ENCODE measurements around the gene RUNX3.
"Not testable (repeated sequence)": the region's sequence is repeated elsewhere in the genome, so short reads cannot be mapped to it uniquely, and the experiment has no call there.

Gene RUNX3

DNA sequence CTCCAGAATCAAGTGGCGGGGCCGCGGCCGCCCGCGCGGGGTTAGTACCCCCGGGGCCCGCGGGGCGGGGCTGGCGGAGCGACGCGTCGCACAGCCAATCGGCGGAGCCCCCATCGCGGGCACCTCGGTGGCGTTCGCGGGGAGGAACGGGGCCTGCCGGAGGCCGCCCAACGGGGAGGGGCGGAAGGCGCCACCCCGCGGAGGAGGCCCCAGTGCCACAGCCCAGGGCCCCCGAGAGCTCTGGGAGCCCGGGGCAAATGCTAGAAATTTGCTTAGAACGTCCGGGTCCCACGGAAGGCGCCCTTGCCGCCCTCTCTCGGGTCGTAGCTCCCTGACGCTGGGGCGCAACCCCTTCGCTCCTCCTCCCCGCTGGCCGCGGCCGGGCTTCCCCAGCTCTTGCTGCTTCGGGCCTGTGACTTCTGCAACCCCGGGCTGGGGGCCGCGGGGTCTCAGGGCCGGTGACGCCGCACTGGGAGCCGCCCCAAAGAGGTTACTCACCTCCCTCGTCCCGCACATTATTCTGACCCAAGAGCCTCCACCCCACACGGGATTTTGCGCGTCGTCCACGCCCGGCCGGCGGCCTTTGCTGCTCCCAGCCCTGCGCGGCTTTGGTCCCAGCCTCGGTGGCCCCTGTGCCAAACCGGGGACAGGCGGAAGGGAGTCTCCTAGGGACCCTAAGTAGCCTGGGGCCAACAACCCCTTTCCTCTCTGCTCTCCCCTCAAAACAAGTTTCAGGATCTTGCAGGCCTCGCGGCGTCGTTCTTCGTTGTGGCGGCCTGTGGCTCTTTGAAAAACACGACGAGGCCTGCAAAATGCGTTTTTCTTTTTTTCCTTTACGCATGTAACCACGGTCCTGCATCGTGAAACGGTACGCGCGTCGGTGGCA is at the start of gene RUNX3:
TSS of gene RUNX3 (minus strand) at position 17 of the 886 bp plus-strand sequence. CDS start 408 bp downstream, outside the sequence.
- Histone ChIP-seq H3K27me3 (ENCODE audit: control insufficient read depth, insufficient read depth, low read length) (peaks cover 54% of the 10 kb centered on the region), H3K9ac (ENCODE audit: low read length) (no peak within 1 kb of the TSS), H3K4me1 (ENCODE audit: control insufficient read depth, insufficient read depth, low read length) (no peaks in the 10 kb centered on the region), H3K4me3 (ENCODE audit: low read length) (peak within 1 kb of the TSS; percentile 51), H3K36me3 (ENCODE audit: control insufficient read depth, insufficient read depth, low read length) (no peaks in the 10 kb centered on the region), H3K27ac (ENCODE audit: low read depth, low read length) (no peak within 1 kb of the TSS)

DNA sequence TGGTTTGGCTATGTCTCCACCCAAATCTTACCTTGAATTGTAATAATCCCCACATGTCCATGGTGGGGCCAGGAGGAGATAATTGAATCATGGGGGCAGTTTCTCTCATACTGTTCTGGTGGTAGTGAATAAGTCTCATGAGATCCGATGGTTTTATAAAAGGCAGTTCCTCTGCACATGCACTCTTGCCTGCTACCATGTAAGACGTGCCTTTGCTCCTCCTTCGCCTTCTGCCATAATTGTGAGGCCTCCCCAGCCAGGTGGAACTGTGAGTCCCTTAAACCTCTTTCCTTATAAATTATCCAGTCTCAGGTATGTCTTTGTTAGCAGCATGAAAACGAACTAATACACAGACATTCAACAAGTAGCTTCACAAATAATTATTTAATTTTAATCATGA is 49.2 kb upstream of the RUNX3 start:
- not testable (repeated sequence) for H3K36me3 ChIP-seq (ENCODE audit: control insufficient read depth, insufficient read depth, low read length); H3K4me1 ChIP-seq (ENCODE audit: control insufficient read depth, insufficient read depth, low read length); H3K9ac ChIP-seq (ENCODE audit: low read length); H3K4me3 ChIP-seq (ENCODE audit: low read length); H3K27ac ChIP-seq (ENCODE audit: low read depth, low read length); H3K27me3 ChIP-seq (ENCODE audit: control insufficient read depth, insufficient read depth, low read length)

DNA sequence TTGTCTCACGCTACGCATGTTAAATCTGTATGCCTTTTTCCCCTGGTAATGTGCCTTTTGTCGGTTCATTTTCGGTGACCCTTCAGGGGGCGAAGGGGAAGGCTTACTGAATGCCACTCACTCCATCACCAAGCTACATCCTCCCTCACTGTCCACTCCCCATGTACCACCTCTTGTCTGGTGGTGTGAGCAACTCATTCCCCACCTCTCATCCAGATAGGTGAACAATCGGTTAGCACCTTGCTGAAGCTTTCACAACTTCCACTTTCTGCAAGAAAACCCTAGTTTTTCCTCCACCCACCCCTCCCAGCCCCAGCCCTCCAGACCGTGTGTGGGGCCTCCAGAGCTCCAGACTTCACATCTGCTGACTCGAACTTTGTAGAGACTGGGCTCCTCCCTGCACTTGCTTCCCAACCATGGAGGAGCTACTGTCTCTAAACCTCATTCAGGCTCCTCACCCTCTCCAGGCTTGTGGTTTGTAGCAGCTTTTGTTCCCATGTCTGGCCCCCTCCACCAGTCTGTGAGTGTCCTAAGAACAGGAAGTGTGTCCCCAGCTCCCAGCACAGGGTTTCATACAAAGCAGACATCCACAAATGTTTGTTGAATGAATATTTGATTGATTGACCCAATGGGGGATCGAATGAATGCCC is 48.4 kb upstream of the RUNX3 start:
- Histone ChIP-seq H3K27ac (ENCODE audit: low read depth, low read length) (no peak overlapping the region), H3K36me3 (ENCODE audit: control insufficient read depth, insufficient read depth, low read length) (no peaks in the 10 kb centered on the region), H3K27me3 (ENCODE audit: control insufficient read depth, insufficient read depth, low read length) (no peaks in the 10 kb centered on the region), H3K9ac (ENCODE audit: low read length) (no peak overlapping the region), H3K4me3 (ENCODE audit: low read length) (no peak overlapping the region), H3K4me1 (ENCODE audit: control insufficient read depth, insufficient read depth, low read length) (no peaks in the 10 kb centered on the region)

DNA sequence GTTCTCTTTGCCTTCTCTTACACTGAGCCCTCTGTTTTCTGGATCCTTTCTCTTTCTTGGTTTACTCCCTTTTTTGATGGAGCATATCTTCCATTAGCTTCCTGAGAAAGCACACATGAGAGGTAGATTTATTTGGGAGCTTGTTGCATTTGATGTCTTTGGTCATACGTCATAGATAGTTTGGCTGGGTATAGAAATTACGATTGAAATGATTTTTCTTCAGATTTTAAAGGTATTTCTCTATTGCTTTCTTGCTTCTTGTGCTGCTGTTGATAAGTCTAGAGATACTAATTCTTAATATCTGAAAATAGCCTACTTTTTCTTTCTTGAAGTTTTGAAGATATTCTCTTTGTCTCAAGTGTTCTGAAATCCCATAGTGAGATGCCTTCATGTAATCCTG is 45.3 kb upstream of the RUNX3 start:
- Histone ChIP-seq H3K4me1 (ENCODE audit: control insufficient read depth, insufficient read depth, low read length) (no peaks in the 10 kb centered on the region), H3K27ac (ENCODE audit: low read depth, low read length) (no peak overlapping the region), H3K9ac (ENCODE audit: low read length) (no peak overlapping the region), H3K27me3 (ENCODE audit: control insufficient read depth, insufficient read depth, low read length) (no peaks in the 10 kb centered on the region), H3K36me3 (ENCODE audit: control insufficient read depth, insufficient read depth, low read length) (no peaks in the 10 kb centered on the region), H3K4me3 (ENCODE audit: low read length) (no peak overlapping the region)

DNA sequence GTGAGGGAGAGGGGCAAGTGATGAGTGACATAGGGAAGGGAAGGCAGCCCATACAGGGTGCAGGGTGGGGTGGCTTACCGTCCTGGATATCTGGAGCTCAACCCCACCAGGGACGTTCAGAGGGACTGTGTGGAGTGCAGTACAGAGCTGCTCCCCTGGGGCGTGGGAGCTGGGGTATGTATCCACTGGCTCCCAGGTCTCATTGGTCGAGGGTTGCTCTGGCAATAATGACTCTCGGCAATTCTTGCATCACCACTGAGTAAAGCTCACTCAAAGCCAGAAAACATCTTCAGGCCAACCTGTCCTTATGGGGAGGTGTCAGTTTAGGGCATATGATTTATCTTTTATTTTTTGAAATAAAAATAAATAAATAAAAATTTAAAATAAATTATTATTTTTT is 43.2 kb upstream of the RUNX3 start:
- H3K4me1 ChIP-seq (ENCODE audit: control insufficient read depth, insufficient read depth, low read length), result no peaks in the 10 kb centered on the region
- no peaks in the 10 kb centered on the region for H3K36me3 ChIP-seq (ENCODE audit: control insufficient read depth, insufficient read depth, low read length)
- no peaks in the 10 kb centered on the region for H3K27me3 ChIP-seq (ENCODE audit: control insufficient read depth, insufficient read depth, low read length)
- no peak overlapping the region for H3K9ac ChIP-seq (ENCODE audit: low read length)
- H3K4me3 ChIP-seq (ENCODE audit: low read length), result no peak overlapping the region
- H3K27ac ChIP-seq (ENCODE audit: low read depth, low read length), result no peak overlapping the region

DNA sequence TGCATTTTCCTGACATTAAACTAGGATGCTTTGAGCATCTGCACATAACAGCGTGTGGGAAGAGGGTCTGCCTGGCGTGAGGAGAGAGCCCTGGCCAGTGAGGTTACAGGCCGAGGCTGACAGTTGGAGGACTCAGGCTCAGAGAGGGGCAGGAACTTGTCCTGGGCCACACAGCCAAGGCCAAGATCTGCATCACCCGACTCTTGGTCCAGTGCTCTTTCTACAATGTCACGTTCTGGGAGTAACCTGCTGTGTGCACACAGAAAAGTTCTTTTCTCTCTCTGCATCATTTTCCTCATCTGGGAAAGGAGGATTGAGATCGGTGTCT is 42.8 kb upstream of the RUNX3 start:
- no peak overlapping the region for H3K27ac ChIP-seq (ENCODE audit: low read depth, low read length)
- H3K27me3 ChIP-seq (ENCODE audit: control insufficient read depth, insufficient read depth, low read length), result no peaks in the 10 kb centered on the region
- no peaks in the 10 kb centered on the region for H3K36me3 ChIP-seq (ENCODE audit: control insufficient read depth, insufficient read depth, low read length)
- H3K9ac ChIP-seq (ENCODE audit: low read length), result no peak overlapping the region
- no peak overlapping the region for H3K4me3 ChIP-seq (ENCODE audit: low read length)
- no peaks in the 10 kb centered on the region for H3K4me1 ChIP-seq (ENCODE audit: control insufficient read depth, insufficient read depth, low read length)

DNA sequence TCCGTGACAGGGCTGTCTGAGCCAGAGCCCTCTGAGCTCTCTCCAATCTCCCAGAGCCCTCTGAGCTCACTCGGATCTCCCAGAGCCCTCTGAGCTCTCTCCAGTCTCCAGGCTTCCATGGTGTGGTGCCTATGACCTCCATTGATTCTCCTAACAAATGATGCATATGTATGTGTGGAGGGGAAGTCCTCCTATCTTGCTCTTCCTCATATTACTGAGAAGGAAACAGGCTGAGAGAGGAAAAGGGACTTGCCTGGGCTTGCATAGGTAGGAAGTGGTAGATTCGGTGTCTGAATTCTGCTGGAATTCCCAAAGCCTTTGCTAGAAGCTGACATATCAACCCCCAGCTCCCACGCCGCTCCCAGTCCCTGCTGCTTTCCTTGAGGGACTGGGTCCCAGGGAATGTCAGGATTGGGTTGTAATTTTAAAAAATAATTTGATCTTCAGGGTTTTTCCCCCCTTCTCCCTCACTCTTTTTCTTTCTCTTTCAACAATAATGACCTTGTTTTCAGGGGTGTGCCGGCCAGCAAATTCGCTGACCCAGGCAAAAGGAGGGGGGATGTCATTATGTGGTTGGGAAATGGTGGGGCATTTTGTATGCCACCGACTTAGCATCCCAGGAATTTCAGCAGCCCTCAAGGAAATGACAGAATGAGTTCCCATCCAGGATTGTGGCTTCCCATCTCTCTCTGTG is 42.3 kb upstream of the RUNX3 start:
- no peak overlapping the region for H3K9ac ChIP-seq (ENCODE audit: low read length)
- H3K27me3 ChIP-seq (ENCODE audit: control insufficient read depth, insufficient read depth, low read length), result no peaks in the 10 kb centered on the region
- no peak overlapping the region for H3K4me3 ChIP-seq (ENCODE audit: low read length)
- H3K27ac ChIP-seq (ENCODE audit: low read depth, low read length), result no peak overlapping the region
- no peaks in the 10 kb centered on the region for H3K4me1 ChIP-seq (ENCODE audit: control insufficient read depth, insufficient read depth, low read length)
- H3K36me3 ChIP-seq (ENCODE audit: control insufficient read depth, insufficient read depth, low read length), result no peaks in the 10 kb centered on the region

DNA sequence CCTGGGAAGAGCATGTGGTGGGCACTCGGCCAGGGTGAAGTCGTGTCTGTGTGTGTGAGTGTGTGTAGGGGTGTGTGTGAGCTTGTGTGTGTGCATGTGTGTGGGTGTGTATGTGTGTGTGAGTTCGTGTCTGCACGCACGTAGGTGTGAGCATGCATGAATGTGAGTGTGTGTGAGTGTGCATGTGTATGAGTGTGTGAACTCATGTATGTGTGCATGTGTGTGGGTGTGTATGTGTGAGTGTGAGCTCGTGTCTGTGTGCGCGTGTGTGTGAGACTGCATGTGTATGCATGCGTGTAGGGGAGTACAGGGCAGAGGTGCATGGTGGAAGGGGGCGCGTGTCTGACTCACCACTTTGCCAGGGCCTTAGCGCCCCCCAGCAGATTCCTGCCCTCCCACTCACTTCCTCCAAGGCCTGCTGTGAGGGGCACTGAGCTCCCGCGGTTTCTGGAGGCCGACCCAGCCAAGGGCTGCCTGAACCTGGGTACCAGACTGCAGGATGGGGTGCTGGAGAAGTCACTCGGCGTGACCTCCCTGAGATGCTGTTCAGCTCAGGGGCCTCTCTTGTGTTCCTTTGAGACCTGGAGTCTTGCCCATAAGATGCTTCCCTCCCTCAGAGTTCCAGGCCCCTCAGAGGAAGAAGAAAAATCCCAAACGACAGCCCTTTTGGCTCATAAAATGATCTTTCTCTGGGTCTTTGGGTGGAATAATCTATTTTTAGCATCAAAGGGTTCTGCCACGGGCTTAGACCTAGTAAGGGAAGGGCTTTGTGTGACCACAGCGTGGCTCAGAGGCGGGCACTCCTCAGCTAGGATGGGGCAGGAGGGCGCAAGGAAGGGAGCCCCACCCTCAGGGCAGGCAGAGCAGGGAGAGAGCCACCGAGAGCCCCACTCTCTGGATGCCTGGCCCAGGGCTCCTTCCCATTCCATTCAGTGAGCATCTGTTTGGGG is 41.1 kb upstream of the RUNX3 start:
- Histone ChIP-seq H3K27me3 (ENCODE audit: control insufficient read depth, insufficient read depth, low read length) (no peaks in the 10 kb centered on the region), H3K4me1 (ENCODE audit: control insufficient read depth, insufficient read depth, low read length) (no peaks in the 10 kb centered on the region), H3K9ac (ENCODE audit: low read length) (no peak overlapping the region), H3K4me3 (ENCODE audit: low read length) (no peak overlapping the region), H3K36me3 (ENCODE audit: control insufficient read depth, insufficient read depth, low read length) (no peaks in the 10 kb centered on the region), H3K27ac (ENCODE audit: low read depth, low read length) (no peak overlapping the region)

DNA sequence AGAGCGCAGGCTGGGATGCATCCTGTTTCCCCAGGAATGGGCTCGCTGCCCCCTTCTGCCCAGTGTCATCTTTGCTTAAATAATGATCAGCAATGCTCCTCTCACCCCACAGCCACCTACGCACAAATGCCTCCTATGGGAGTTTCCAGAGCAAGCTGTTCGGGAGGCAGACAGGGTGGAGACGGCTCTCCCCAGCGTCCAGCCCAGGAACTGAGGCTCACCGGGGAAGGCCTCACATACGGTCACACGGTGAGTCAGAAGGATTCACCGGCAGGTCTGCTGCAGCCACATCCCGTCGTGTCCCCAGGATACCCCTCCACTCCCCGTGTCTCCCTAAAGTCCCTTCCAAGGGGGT is 40.3 kb upstream of the RUNX3 start:
- Histone ChIP-seq H3K4me3 (ENCODE audit: low read length) (no peak overlapping the region), H3K27ac (ENCODE audit: low read depth, low read length) (no peak overlapping the region), H3K36me3 (ENCODE audit: control insufficient read depth, insufficient read depth, low read length) (no peaks in the 10 kb centered on the region), H3K9ac (ENCODE audit: low read length) (no peak overlapping the region), H3K27me3 (ENCODE audit: control insufficient read depth, insufficient read depth, low read length) (no peaks in the 10 kb centered on the region), H3K4me1 (ENCODE audit: control insufficient read depth, insufficient read depth, low read length) (no peaks in the 10 kb centered on the region)

DNA sequence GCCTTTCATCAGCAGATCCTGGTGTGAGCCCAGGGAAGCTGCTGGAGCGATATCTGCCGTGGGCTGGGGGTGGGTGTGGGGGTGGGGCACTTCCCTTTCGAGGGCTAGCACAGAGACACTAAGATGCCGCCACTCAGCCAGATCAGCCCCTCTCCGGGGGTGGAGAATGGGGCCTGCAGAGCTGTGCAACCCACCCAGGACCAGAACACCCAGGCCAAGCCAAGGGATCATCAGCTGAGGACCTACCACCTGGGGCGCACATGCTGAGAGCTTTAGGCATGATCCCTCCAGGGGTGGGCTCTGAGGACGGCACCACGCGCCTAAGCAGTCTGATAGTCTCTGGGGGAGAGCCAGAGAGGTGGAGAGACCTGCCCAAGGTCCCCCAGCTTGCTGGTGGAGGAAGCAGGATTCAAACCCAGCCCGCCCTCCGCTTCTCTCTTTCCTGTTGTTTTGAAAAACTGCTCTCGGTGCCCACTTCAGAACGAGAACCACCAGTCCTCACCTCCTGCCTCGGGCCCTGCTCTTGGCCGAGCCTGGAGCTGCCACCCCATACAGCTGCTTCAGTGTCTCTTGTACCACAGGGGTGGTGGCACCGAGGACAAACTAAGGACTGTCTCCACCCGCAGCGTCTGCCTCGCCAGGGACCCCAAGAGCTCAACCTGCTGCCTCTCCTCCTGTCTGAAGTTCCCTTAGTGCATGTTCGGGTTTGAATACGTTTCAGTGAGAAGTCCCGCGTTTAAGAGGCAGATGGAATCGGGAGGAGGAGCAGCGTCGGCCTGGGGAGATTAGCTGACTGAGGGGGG is 39.7 kb upstream of the RUNX3 start:
- Histone ChIP-seq H3K4me3 (ENCODE audit: low read length) (no peak overlapping the region), H3K27ac (ENCODE audit: low read depth, low read length) (no peak overlapping the region), H3K4me1 (ENCODE audit: control insufficient read depth, insufficient read depth, low read length) (no peaks in the 10 kb centered on the region), H3K27me3 (ENCODE audit: control insufficient read depth, insufficient read depth, low read length) (no peaks in the 10 kb centered on the region), H3K36me3 (ENCODE audit: control insufficient read depth, insufficient read depth, low read length) (no peaks in the 10 kb centered on the region), H3K9ac (ENCODE audit: low read length) (no peak overlapping the region)

DNA sequence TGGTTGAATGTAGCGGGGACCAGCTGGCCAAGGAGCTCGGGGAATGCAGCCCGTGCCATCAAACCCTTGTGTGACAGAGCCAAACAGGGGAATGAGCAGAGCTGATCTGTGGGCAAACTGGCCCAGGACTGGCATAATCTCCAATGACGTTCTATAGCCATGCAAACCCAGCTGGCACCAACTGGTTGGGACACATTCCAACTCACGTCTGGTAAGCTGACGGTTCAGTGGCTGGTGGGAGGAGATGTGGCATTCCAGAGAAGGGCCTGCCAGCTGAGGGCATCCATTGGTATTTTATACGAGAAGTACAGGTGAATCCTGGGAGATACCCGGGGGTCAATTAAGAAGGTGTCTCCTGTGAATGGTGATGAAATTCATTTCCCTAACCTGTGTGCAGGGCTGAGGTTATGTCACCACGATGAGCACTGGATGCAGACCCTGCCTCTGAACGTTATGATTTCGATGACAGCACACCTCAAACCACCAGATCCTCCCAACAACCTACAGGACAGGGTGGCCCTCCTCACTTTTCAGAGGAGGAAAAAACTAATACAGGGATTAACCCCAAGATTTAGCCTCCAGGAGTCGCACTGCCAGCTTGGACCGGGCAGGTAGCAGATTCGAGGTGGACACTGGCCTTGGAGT is 39.0 kb upstream of the RUNX3 start:
- no peaks in the 10 kb centered on the region for H3K36me3 ChIP-seq (ENCODE audit: control insufficient read depth, insufficient read depth, low read length)
- H3K4me1 ChIP-seq (ENCODE audit: control insufficient read depth, insufficient read depth, low read length), result no peaks in the 10 kb centered on the region
- no peak overlapping the region for H3K9ac ChIP-seq (ENCODE audit: low read length)
- no peak overlapping the region for H3K27ac ChIP-seq (ENCODE audit: low read depth, low read length)
- H3K27me3 ChIP-seq (ENCODE audit: control insufficient read depth, insufficient read depth, low read length), result no peaks in the 10 kb centered on the region
- no peak overlapping the region for H3K4me3 ChIP-seq (ENCODE audit: low read length)

Data from rectal smooth muscle tissue (tissue), 1 donor.